MM.1S (cell line): ENCODE data around the gene GOLGA2.

Experiments
- EZH2phosphoT487 ChIP-seq: fragments of 300-600 bp; sonication (generic); IDR thresholded peaks from 2 replicates; pipeline ENCODE4 v1.6.1; 2018; ENCODE audit warnings: antibody characterized with exemption, low read length
- TF ChIP-seq, protein P1 (sequence below): fragments of 300-600 bp; sonication (generic); IDR thresholded peaks from 2 replicates; pipeline ENCODE4 v1.5.1; 2016; ENCODE audit warnings: antibody characterized with exemption, low read length, mixed read lengths

GRCh38 chr9:128213746-128214497, 61.9 kb downstream of the GOLGA2 start:
- TF ChIP-seq EZH2phosphoT487 = no peak
- TF ChIP-seq, protein P1, sequence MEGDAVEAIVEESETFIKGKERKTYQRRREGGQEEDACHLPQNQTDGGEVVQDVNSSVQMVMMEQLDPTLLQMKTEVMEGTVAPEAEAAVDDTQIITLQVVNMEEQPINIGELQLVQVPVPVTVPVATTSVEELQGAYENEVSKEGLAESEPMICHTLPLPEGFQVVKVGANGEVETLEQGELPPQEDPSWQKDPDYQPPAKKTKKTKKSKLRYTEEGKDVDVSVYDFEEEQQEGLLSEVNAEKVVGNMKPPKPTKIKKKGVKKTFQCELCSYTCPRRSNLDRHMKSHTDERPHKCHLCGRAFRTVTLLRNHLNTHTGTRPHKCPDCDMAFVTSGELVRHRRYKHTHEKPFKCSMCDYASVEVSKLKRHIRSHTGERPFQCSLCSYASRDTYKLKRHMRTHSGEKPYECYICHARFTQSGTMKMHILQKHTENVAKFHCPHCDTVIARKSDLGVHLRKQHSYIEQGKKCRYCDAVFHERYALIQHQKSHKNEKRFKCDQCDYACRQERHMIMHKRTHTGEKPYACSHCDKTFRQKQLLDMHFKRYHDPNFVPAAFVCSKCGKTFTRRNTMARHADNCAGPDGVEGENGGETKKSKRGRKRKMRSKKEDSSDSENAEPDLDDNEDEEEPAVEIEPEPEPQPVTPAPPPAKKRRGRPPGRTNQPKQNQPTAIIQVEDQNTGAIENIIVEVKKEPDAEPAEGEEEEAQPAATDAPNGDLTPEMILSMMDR = no peak
